Measurements from ENCODE around the gene PPP6R3. TPM values are rescaled to one million over a fixed set of nuclear protein-coding genes. Genes with fewer than 3 reads are reported as not detected.

The PPP6R3 gene
- total and polyA plus RNA-seq, 2 donors (not counting 3 experiments of a cell fraction or from before 2014, with no cell fraction given): 31.7 to 98.8 TPM

DNA sequence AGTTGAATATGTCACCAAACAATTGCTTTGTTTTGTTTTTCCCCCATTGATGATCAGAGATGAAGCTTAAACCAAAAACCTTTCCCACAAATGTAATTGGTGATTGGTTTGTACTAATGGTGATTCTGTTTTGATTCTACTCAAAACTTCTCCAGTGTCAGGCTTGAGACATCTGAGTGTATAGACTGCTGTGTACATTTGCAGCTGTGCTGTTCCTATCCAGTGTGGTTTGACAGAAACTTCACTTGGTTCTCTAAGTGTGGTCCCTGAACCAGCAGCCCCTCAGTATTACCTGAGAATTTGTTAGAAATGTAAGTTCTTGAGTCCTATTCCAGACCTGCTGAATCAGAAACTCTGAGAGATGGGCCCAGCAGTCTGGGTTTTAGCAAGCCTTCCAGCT, 84.8 kb downstream of the PPP6R3 start:
- no peaks in the 10 kb centered on the region for H3K9me3 ChIP-seq (replicated peaks; ENCODE audit: control insufficient read depth, insufficient read depth, low read length)
- H3K9ac ChIP-seq (replicated peaks; ENCODE audit: extremely low read depth, insufficient read depth, low read length): no peak overlapping the region
- TF ChIP-seq, protein P1, sequence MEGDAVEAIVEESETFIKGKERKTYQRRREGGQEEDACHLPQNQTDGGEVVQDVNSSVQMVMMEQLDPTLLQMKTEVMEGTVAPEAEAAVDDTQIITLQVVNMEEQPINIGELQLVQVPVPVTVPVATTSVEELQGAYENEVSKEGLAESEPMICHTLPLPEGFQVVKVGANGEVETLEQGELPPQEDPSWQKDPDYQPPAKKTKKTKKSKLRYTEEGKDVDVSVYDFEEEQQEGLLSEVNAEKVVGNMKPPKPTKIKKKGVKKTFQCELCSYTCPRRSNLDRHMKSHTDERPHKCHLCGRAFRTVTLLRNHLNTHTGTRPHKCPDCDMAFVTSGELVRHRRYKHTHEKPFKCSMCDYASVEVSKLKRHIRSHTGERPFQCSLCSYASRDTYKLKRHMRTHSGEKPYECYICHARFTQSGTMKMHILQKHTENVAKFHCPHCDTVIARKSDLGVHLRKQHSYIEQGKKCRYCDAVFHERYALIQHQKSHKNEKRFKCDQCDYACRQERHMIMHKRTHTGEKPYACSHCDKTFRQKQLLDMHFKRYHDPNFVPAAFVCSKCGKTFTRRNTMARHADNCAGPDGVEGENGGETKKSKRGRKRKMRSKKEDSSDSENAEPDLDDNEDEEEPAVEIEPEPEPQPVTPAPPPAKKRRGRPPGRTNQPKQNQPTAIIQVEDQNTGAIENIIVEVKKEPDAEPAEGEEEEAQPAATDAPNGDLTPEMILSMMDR (IDR thresholded peaks at IDR 0.05; ENCODE audit: extremely low read depth in 1 of 2, insufficient read depth in 1 of 2, low read depth in 1 of 2, low read length in 2 of 2): no peak
- peaks cover 14% of the 10 kb centered on the region for H3K4me1 ChIP-seq (ENCODE audit: control insufficient read depth, extremely low read depth, insufficient read depth, low read length)
- intact Hi-C loops (cut with micrococcal nuclease): no loop called here
- H3K4me2 ChIP-seq (ENCODE audit: insufficient read depth, low read length): no peak overlapping the region
- CTCF ChIA-PET: interaction anchor here (0.7 to 1.0 kb wide), 2 partner anchors 11 to 36 kb away, joined by 3 to 4 read pairs; no protein-coding TSS in a partner anchor
- no peak for DNase-seq (ENCODE audit: low read depth, low spot score)
- peaks cover 33% of the 10 kb centered on the region for H3K79me2 ChIP-seq (ENCODE audit: control insufficient read depth, insufficient read depth, low read length)
- H2AFZ ChIP-seq (ENCODE audit: low read depth, low read length): no peak overlapping the region
- peaks cover 0 to 21% of the 10 kb centered on the region in 2 experiments for H3K36me3 ChIP-seq (ENCODE audit: control insufficient read depth in 2 of 2, extremely low read depth in 1 of 2, insufficient read depth in 2 of 2, low read length in 2 of 2)
- FAIRE-seq: no peak
- BruUV-seq (replicated peaks): no TSS peak
- no peaks in the 10 kb centered on the region for H3K27me3 ChIP-seq (ENCODE audit: control insufficient read depth in 2 of 2, insufficient read depth in 2 of 2, low read length in 2 of 2)
- POLR2A ChIA-PET: no interaction called here
- H3K4me3 ChIP-seq (replicated peaks in 1 of 3; ENCODE audit: insufficient read depth in 1 of 3, low read depth in 1 of 3, low read length in 3 of 3): no peak overlapping the region
- dilution Hi-C loops (cut with MboI; ENCODE audit: extremely low pct_ligation_motif_present, low sequenced_read_pairs): no loop called here
- H3K9me1 ChIP-seq (replicated peaks; ENCODE audit: control insufficient read depth, extremely low read depth, insufficient read depth, low read length): no peaks in the 10 kb centered on the region
- no peak overlapping the region for H3K27ac ChIP-seq (ENCODE audit: insufficient read depth, low read depth, low read length)
- no peaks in the 10 kb centered on the region for H4K20me1 ChIP-seq (replicated peaks; ENCODE audit: control insufficient read depth, extremely low read depth, insufficient read depth, low read length)

GRCh38 chr11:68545796-68546195, 85.2 kb downstream of the PPP6R3 start:
- no peak for DNase-seq (ENCODE audit: low read depth, low spot score)
- POLR2A ChIA-PET: no interaction called here
- Histone ChIP-seq H4K20me1 (replicated peaks; ENCODE audit: control insufficient read depth, extremely low read depth, insufficient read depth, low read length) (no peaks in the 10 kb centered on the region), H3K27ac (ENCODE audit: insufficient read depth, low read depth, low read length) (no peak overlapping the region), H3K36me3 (ENCODE audit: control insufficient read depth in 2 of 2, extremely low read depth in 1 of 2, insufficient read depth in 2 of 2, low read length in 2 of 2) (peaks cover 0 to 21% of the 10 kb centered on the region in 2 experiments), H3K9me3 (replicated peaks; ENCODE audit: control insufficient read depth, insufficient read depth, low read length) (no peaks in the 10 kb centered on the region), H3K4me3 (replicated peaks in 1 of 3; ENCODE audit: insufficient read depth in 1 of 3, low read depth in 1 of 3, low read length in 3 of 3) (no peak overlapping the region), H3K9me1 (replicated peaks; ENCODE audit: control insufficient read depth, extremely low read depth, insufficient read depth, low read length) (no peaks in the 10 kb centered on the region), H3K4me2 (ENCODE audit: insufficient read depth, low read length) (no peak overlapping the region), H3K79me2 (ENCODE audit: control insufficient read depth, insufficient read depth, low read length) (peaks cover 33% of the 10 kb centered on the region), H3K4me1 (ENCODE audit: control insufficient read depth, extremely low read depth, insufficient read depth, low read length) (peaks cover 19% of the 10 kb centered on the region), H3K9ac (replicated peaks; ENCODE audit: extremely low read depth, insufficient read depth, low read length) (no peak overlapping the region), H2AFZ (ENCODE audit: low read depth, low read length) (no peak overlapping the region), H3K27me3 (ENCODE audit: control insufficient read depth in 2 of 2, insufficient read depth in 2 of 2, low read length in 2 of 2) (no peaks in the 10 kb centered on the region)
- TF ChIP-seq FOS (IDR thresholded peaks at IDR 0.05; ENCODE audit: borderline replicate concordance, insufficient read depth, low read length) (no peak), JUN (IDR thresholded peaks at IDR 0.05; ENCODE audit: borderline replicate concordance, insufficient read depth, insufficient read length, low read depth) (no peak), MYC (IDR thresholded peaks at IDR 0.05; ENCODE audit: low read depth, low read length) (no peak), MAX (IDR thresholded peaks at IDR 0.05; ENCODE audit: insufficient read depth, insufficient read length) (no peak), POLR2AphosphoS5 (IDR thresholded peaks at IDR 0.05; ENCODE audit: insufficient read depth, low read depth, low read length) (no peak)
- dilution Hi-C loops (cut with MboI; ENCODE audit: extremely low pct_ligation_motif_present, low sequenced_read_pairs) (no loop called here), intact Hi-C loops (cut with micrococcal nuclease) (no loop called here)
- no TSS peak for BruUV-seq (replicated peaks)
- no peak for FAIRE-seq
- CTCF ChIA-PET: interaction anchor here (0.7 to 1.2 kb wide), 3 partner anchors 11 to 36 kb away, joined by 3 to 4 read pairs (median 4); no protein-coding TSS in a partner anchor

Data from endothelial cell of umbilical vein (primary cell).